T-helper 17 cell (primary cell): ENCODE measurements around the gene TRAPPC3. TPM values are rescaled to one million over a fixed set of nuclear protein-coding genes. Genes with fewer than 3 reads are reported as not detected.

Source experiments
- ATAC-seq: fragments of 150-1000 bp; cut with Tn5 transposase; 2 replicates; pipeline ENCODE4 v1.10.0; 2021; ENCODE audit warnings: mild to moderate bottlenecking, moderate library complexity
- DNase-seq, 3 donors: peaks; one replicate each; pipeline versions ENCODE4 v3.0.0 to v3.0.0-alpha.2; 2020 to 2021
- H3K9me3 ChIP-seq: one replicate; pipeline ENCODE4 v1.7.0; 2013; ENCODE audit warnings: low read length, mild to moderate bottlenecking; ENCODE audit not compliant: control insufficient read depth, poor library complexity, severe bottlenecking
- H3K27ac Mint-ChIP-seq: one replicate; pipeline ENCODE4 v1.8.0; 2022; ENCODE audit warnings: mild to moderate bottlenecking, moderate library complexity, mixed read lengths
- H3K27me3 Mint-ChIP-seq: one replicate; pipeline ENCODE4 v1.8.0; 2022; ENCODE audit warnings: mixed read lengths
- H3K36me3 Mint-ChIP-seq: one replicate; pipeline ENCODE4 v1.8.0; 2022; ENCODE audit warnings: low read depth, mixed read lengths
- H3K4me1 Mint-ChIP-seq: one replicate; pipeline ENCODE4 v1.8.0; 2022; ENCODE audit warnings: mild to moderate bottlenecking, mixed read lengths
- H3K4me3 Mint-ChIP-seq: one replicate; pipeline ENCODE4 v1.8.0; 2022; ENCODE audit warnings: mild to moderate bottlenecking, moderate library complexity, mixed read lengths
- total RNA-seq, 4 donors: library from RNA in 2 of 4; stranded (reverse) in 2 of 4; gene quantifications; one replicate each; pipeline ENCODE4 v1.2.3 and lab custom pipeline; 2022 to 2026

The TRAPPC3 gene
- total RNA-seq, 2 donors from 2014 or later, result 35.0 to 37.8 TPM

DNA sequence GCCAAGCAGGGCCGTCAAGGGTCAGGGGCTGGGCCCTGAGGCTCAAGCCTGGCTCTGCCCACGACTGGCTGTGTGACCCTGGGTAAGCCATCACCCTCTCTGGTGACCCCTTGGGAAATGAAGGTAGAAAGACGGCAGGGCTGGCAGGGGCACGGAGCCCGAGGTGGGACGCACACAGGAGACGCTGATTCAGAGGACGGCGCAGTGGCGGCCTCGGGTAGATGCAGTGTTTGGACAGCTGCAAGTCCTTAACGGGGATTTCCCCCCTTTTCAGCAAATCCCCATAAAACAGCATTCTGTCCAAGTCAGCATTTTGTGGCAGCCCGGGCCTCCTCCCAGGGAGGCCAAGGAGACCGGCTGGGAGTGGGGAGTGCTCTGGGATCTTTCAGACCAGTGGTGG lies 41.0 kb downstream of the TRAPPC3 start:
- no peak overlapping the region for H3K27ac Mint-ChIP-seq
- ATAC-seq (no peak), DNase-seq (no peak)
- H3K4me1 Mint-ChIP-seq, result peaks cover 17% of the 10 kb centered on the region
- H3K27me3 Mint-ChIP-seq, result no peaks in the 10 kb centered on the region
- no peaks in the 10 kb centered on the region for H3K36me3 Mint-ChIP-seq
- no peaks in the 10 kb centered on the region for H3K9me3 ChIP-seq
- no peak overlapping the region for H3K4me3 Mint-ChIP-seq

GRCh38 chr1:36107394-36107793 lies 41.9 kb downstream of the TRAPPC3 start:
- H3K27ac Mint-ChIP-seq, result no peak overlapping the region
- DNase-seq (no peak), ATAC-seq (no peak)
- no peaks in the 10 kb centered on the region for H3K36me3 Mint-ChIP-seq
- peaks cover 16% of the 10 kb centered on the region for H3K4me1 Mint-ChIP-seq
- H3K4me3 Mint-ChIP-seq, result no peak overlapping the region
- H3K9me3 ChIP-seq, result no peaks in the 10 kb centered on the region
- no peaks in the 10 kb centered on the region for H3K27me3 Mint-ChIP-seq

DNA sequence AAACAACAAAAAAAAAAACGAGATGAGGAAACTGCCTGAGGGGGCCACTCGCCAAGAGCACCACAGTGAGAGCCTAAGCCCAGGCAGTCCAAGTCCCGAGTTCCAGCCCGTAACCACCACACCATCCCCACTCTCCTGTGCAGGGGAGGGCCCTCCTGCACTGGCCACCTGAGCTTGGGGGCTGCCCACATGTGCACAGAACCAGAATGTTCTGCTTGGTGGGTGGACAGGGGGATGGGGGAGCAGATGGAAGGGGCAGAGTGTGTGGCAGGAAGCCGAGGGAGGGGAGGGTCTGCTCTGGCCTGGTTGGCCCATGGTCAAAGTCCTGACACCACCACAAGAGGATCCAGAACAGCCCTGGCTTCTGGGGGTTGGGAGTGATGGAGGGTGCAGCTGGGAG lies 43.0 kb downstream of the TRAPPC3 start:
- Mint-ChIP-seq H3K4me1 (peaks cover 13% of the 10 kb centered on the region), H3K27me3 (no peaks in the 10 kb centered on the region), H3K4me3 (no peak overlapping the region), H3K36me3 (no peaks in the 10 kb centered on the region), H3K27ac (no peak overlapping the region)
- ATAC-seq (no peak), DNase-seq (no peak)
- H3K9me3 ChIP-seq, result no peaks in the 10 kb centered on the region

GRCh38 chr1:36101546-36101945 lies 47.7 kb downstream of the TRAPPC3 start:
- ATAC-seq, result no peak

GRCh38 chr1:36100376-36100775 lies 48.9 kb downstream of the TRAPPC3 start:
- H3K4me1 Mint-ChIP-seq, result peaks cover 5% of the 10 kb centered on the region
- H3K9me3 ChIP-seq, result no peaks in the 10 kb centered on the region
- H3K27me3 Mint-ChIP-seq, result no peaks in the 10 kb centered on the region
- H3K4me3 Mint-ChIP-seq, result no peak overlapping the region
- DNase-seq (no peak), ATAC-seq (no peak)
- no peak overlapping the region for H3K27ac Mint-ChIP-seq
- no peaks in the 10 kb centered on the region for H3K36me3 Mint-ChIP-seq

More at GRCh38 chr1:36101546-36101945, 47.7 kb downstream of the TRAPPC3 start:
- H3K4me1 Mint-ChIP-seq, result peaks cover 5% of the 10 kb centered on the region
- no peak overlapping the region for H3K4me3 Mint-ChIP-seq
- no peaks in the 10 kb centered on the region for H3K9me3 ChIP-seq
- H3K27me3 Mint-ChIP-seq, result no peaks in the 10 kb centered on the region
- DNase-seq, result no peak
- no peaks in the 10 kb centered on the region for H3K36me3 Mint-ChIP-seq
- H3K27ac Mint-ChIP-seq, result peak overlapping the region; percentile 61

DNA sequence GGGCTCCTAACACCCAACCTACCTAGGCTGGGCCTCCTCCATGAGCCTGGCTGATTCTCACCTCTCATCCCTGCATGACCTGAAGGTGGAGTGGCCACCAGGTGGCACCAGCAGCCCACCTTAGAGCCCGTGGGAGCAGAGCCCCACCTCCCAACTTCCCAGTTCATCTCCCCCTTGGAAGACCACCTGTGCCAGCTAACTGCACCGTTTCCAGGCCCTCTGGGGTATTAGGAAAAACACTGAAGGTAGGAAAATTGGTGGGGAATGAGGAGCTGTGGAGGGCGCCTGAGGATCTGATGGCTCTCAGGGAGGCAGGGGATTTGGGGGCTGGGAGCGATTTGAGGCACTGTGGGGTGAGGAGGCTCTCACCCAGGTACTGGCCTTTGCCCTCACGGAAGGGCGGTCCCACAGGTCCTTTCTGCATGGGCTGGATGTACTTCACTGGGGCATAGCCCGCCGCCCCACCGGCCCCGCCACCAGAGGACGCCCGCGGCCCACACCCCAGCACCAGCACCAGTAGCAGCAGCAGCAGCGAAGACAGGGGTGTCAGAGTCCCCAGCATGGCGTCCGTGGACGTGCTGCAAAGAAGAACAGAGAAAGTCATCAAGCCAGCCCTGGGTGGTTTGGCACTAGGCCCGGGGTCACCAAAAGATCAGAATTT lies 49.5 kb downstream of the TRAPPC3 start:
- Mint-ChIP-seq H3K4me3 (no peak overlapping the region), H3K36me3 (no peaks in the 10 kb centered on the region), H3K27ac (no peak overlapping the region), H3K27me3 (no peaks in the 10 kb centered on the region), H3K4me1 (peaks cover 5% of the 10 kb centered on the region)
- DNase-seq (peak; percentile 52 to 69 (median 58)), ATAC-seq (peak; percentile 92)
- H3K9me3 ChIP-seq, result no peaks in the 10 kb centered on the region

DNA sequence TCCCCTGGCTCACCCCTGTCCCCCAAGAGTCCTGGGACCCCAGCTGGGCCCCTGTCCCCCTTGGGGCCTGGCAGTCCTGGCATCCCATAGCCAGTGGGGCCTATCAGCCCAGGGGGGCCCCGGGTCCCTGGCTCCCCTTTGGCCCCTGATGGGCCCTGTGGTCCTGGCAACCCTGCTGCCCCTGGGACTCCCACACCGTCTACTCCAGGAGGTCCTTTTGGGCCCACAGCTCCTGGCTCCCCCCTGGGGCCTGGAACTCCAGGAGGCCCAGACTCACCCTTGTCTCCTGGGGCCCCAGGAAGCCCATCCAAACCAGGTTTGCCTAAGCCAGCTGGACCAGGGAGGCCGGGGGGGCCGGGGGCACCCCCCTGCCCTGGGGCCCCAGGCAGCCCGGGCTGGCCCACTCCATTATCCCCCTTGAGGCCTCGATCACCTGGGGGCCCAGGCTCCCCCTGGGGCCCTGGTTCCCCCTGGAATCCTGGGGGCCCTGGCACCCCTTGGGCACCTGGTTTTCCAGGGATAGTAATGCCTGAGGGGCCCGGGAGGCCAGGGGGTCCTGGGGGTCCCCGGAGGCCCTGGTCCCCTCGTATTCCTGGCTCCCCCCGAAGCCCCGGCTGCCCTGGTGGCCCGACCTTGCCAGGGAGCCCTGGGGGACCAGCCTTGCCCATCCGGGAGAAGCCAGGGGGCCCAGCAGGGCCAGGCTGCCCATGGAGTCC lies 50.5 kb downstream of the TRAPPC3 start:
- Mint-ChIP-seq H3K4me1 (peaks cover 5% of the 10 kb centered on the region), H3K27ac (no peak overlapping the region), H3K27me3 (no peaks in the 10 kb centered on the region), H3K36me3 (no peaks in the 10 kb centered on the region), H3K4me3 (no peak overlapping the region)
- ATAC-seq (no peak), DNase-seq (no peak)
- H3K9me3 ChIP-seq, result no peaks in the 10 kb centered on the region

DNA sequence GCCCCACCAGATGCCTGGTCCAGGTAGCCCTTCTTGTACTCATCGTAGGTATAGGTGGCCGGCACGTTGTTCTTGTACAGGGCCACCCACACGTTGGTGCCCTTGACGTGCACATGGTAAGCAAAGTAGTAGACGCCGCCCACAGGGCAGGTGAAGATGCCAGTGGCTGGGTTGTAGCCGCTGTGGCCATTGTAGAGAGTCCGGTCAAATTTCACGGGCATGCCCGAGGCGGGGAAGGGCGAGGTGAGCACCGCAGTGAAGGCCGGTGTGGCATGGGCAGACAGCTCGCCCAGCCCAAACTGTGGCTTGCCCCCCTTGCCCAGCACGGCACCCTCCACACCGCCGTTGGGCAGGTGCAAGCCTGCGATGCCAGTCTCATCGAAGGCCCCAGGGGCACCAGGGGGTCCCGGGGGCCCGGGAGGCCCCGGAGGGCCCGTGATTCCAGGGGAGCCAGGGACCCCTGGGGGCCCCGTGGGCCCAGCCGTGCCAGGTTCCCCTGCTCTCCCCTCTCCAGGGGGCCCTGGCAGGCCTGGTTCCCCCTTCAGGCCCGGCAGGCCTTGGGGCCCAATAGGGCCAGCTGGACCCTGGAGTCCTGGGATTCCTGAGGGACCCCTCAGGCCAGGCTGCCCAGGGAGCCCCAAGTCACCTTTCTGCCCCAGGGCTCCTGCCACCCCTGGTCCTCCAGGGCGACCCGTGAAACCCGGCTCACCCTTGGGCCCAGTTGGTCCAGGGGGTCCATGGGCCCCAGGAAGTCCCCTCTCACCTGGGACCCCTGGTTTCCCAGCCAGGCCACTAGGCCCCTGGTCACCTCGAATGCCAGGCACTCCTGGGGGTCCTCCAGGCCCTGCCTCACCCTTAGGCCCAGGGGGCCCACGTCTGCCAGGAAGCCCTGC lies 51.3 kb downstream of the TRAPPC3 start:
- H3K9me3 ChIP-seq, result no peaks in the 10 kb centered on the region
- Mint-ChIP-seq H3K27ac (no peak overlapping the region), H3K27me3 (no peaks in the 10 kb centered on the region), H3K36me3 (no peaks in the 10 kb centered on the region), H3K4me3 (no peak overlapping the region), H3K4me1 (peaks cover 7% of the 10 kb centered on the region)
- ATAC-seq (no peak), DNase-seq (no peak)

GRCh38 chr1:36096500-36097432 lies 52.5 kb downstream of the TRAPPC3 start:
- no peaks in the 10 kb centered on the region for H3K9me3 ChIP-seq
- ATAC-seq (no peak), DNase-seq (no peak)
- Mint-ChIP-seq H3K4me3 (no peak overlapping the region), H3K36me3 (no peaks in the 10 kb centered on the region), H3K27me3 (no peaks in the 10 kb centered on the region), H3K4me1 (peaks cover 7% of the 10 kb centered on the region), H3K27ac (peak overlapping the region; percentile 56)

DNA sequence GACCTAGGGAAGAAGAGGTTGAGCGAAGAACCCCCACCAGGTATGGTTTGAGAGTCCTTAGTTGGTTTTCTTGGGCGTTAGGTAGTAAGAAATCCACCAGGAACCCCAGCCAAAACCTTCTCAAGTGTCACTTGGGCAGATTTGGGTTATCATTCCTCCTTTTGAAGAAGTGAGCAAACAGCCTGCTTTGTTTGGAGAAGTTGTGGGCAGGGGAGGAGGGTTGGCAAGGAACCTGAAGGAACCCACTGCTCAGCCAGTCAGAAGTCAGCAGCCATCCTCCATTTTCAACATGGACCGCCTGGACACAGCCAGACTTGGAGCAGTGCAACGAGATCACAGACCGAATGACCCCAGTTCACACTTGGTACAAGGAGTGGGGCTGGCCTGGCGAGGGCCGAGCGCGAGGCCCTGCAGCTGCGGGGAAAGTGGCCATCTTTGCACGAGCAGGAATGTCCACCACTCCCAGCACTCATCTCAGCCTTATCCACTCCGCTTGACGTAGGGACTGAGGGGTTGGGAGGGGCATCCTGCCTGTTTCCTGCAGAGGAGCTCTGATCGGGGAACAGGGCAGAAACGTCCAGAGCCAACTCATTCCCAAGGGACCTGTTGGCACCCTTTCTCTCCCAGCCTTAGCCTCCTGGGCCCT lies 53.4 kb downstream of the TRAPPC3 start:
- Mint-ChIP-seq H3K27ac (peak overlapping the region; percentile 56), H3K27me3 (no peaks in the 10 kb centered on the region), H3K4me1 (peaks cover 4% of the 10 kb centered on the region), H3K36me3 (no peaks in the 10 kb centered on the region), H3K4me3 (no peak overlapping the region)
- ATAC-seq, result no peak
- no peaks in the 10 kb centered on the region for H3K9me3 ChIP-seq
- no peak for DNase-seq

DNA sequence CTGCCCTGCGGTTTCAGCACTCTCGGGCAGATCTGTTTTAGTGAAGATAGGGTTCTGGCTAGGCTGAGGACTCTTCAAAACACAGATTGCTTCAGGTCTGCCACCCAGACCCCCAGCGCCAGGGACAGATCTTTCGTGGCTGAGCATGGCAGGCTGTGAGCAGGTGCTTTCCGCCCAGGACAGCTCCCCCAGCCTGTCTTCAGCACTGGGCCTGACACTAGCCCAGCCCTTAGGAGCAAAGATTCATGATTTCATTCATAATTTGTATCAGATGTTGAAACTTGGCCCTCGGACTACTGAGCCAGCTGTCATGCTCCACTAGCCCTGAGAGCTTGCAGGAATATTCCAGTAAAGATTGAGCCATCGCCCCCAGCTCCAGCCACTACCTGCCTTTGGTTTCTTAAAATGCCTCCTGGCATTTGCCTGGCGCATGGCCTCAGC lies 54.6 kb downstream of the TRAPPC3 start:
- ATAC-seq (no peak), DNase-seq (no peak)
- Mint-ChIP-seq H3K4me1 (peaks cover 7% of the 10 kb centered on the region), H3K27me3 (no peaks in the 10 kb centered on the region), H3K27ac (no peak overlapping the region), H3K4me3 (no peak overlapping the region), H3K36me3 (no peaks in the 10 kb centered on the region)
- H3K9me3 ChIP-seq, result no peaks in the 10 kb centered on the region

DNA sequence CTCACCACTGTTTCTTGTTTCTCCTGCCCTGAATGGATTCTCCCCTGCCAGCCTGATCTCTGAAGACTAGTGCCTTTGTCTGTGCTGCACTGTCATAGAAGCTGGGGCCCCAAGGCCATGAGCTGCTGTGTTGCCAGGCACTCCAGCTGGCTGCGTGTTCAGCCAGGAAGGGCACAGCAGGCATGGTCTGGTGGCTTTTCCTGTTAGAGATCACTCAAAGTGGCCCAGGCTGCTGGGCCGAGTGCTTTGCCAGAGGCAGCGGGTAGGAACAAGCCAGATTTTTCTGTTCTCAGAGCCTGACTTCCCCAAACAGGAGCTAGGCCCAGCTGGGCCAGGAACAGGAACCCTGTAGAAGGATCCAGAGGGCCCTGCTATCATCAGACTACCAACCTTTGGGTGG lies 55.4 kb downstream of the TRAPPC3 start:
- ATAC-seq, result no peak
- no peak overlapping the region for H3K4me3 Mint-ChIP-seq
- peaks cover 9% of the 10 kb centered on the region for H3K4me1 Mint-ChIP-seq
- H3K27ac Mint-ChIP-seq, result no peak overlapping the region
- H3K27me3 Mint-ChIP-seq, result no peaks in the 10 kb centered on the region
- no peak for DNase-seq
- no peaks in the 10 kb centered on the region for H3K9me3 ChIP-seq
- peaks cover 2% of the 10 kb centered on the region for H3K36me3 Mint-ChIP-seq
